CD8-positive, alpha-beta memory T cell (primary cell): ENCODE data around the gene NMUR1. TPM values are rescaled to one million over a fixed set of nuclear protein-coding genes. Genes with fewer than 3 reads are reported as not detected.

Experiments
- CTCF ChIA-PET: fragments of 350-600 bp; sonication (Branson Sonifier 250); formaldehyde crosslinking; loops from one replicate; lab custom pipeline; 2021; ENCODE audit warnings: antibody characterized with exemption; lab: Charles Lee
- POLR2A ChIA-PET: fragments of 350-600 bp; sonication (Branson Sonifier 250); formaldehyde crosslinking; loops from one replicate; lab custom pipeline; 2021; ENCODE audit warnings: antibody characterized with exemption; lab: Charles Lee
- DNase-seq, 5 donors: peaks; one replicate each; pipeline versions ENCODE4 v3.0.0 to v3.0.0-alpha.2; 2020 to 2022; ENCODE audit warnings: mixed read lengths in 1 of 5
- H3K27ac ChIP-seq: one replicate; pipeline ENCODE4 v1.7.0; 2013; ENCODE audit warnings: low read depth, mild to moderate bottlenecking, low read length, moderate library complexity
- H3K27me3 ChIP-seq: 2 replicates; pipeline ENCODE4 v1.7.0; 2013; ENCODE audit warnings: low read length, mild to moderate bottlenecking; ENCODE audit not compliant: insufficient read depth, poor library complexity, severe bottlenecking
- H3K36me3 ChIP-seq: 2 replicates; pipeline ENCODE4 v1.7.0; 2013; ENCODE audit warnings: mild to moderate bottlenecking, low read length, moderate library complexity; ENCODE audit not compliant: insufficient read depth
- H3K4me1 ChIP-seq: 2 replicates; pipeline ENCODE4 v1.7.0; 2013; ENCODE audit warnings: mild to moderate bottlenecking, low read length, moderate library complexity; ENCODE audit not compliant: insufficient read depth
- H3K4me3 ChIP-seq: 2 replicates; pipeline ENCODE4 v1.7.0; 2013; ENCODE audit warnings: mild to moderate bottlenecking, low read length
- H3K9me3 ChIP-seq: 2 replicates; pipeline ENCODE4 v1.7.0; 2013; ENCODE audit warnings: mild to moderate bottlenecking, low read length
- H3K27ac Mint-ChIP-seq, 8 donors: one replicate each; pipeline ENCODE4 v1.8.0; 2020 to 2021; ENCODE audit warnings: mixed read lengths in 8 of 8, mild to moderate bottlenecking in 6 of 8, inconsistent platforms in 3 of 8, moderate library complexity in 3 of 8
- H3K27me3 Mint-ChIP-seq, 2 donors: one replicate each; pipeline ENCODE4 v1.8.0; 2020 to 2021; ENCODE audit warnings: mixed read lengths in 2 of 2, mild to moderate bottlenecking in 1 of 2, moderate library complexity in 1 of 2
- H3K36me3 Mint-ChIP-seq, 3 donors: one replicate each; pipeline ENCODE4 v1.8.0; 2020 to 2021; ENCODE audit warnings: mixed read lengths in 3 of 3, inconsistent platforms in 1 of 3, mild to moderate bottlenecking in 1 of 3
- H3K4me1 Mint-ChIP-seq, 3 donors: one replicate each; pipeline ENCODE4 v1.8.0; 2020 to 2021; ENCODE audit warnings: mixed read lengths in 3 of 3, inconsistent platforms in 1 of 3, mild to moderate bottlenecking in 1 of 3
- H3K4me3 Mint-ChIP-seq, 7 donors: one replicate each; pipeline ENCODE4 v1.8.0; 2020 to 2021; ENCODE audit warnings: mixed read lengths in 7 of 7, mild to moderate bottlenecking in 6 of 7, moderate library complexity in 4 of 7, inconsistent platforms in 2 of 7
- H3K9me3 Mint-ChIP-seq, 5 donors: one replicate each; pipeline ENCODE4 v1.8.0; 2020 to 2022; ENCODE audit warnings: mixed read lengths in 5 of 5, mild to moderate bottlenecking in 3 of 5, moderate library complexity in 2 of 5, inconsistent platforms in 1 of 5
- polyA plus RNA-seq: library from polyadenylated mRNA; unstranded; fragments of 300-500 nt; fragmentation: Illumina TruSeq; gene quantifications from one replicate; pipeline ENCODE4 v1.2.3, GENCODE V29; 2021
- total RNA-seq, 2 experiments: library from RNA; stranded (reverse); gene quantifications; one replicate each; pipeline ENCODE4 v1.2.3, GENCODE V29; 2021

The NMUR1 gene
- total and polyA plus RNA-seq, 3 experiments from 2014 or later, result 0.15 to 2.7 (median 0.18) TPM

- no peaks in the 10 kb centered on the region for H3K36me3 Mint-ChIP-seq
- ChIA-PET POLR2A (interaction anchor here (0.6 to 5.6 kb wide), 5 partner anchors 18 to 226 kb away, joined by 3 to 50 read pairs (median 4); partner anchors contain the start of genes NCL and PTMA), CTCF (interaction anchor here (0.6 to 4.8 kb wide), 33 partner anchors 7 to 379 kb away, joined by 3 to 70 read pairs (median 5); partner anchors contain the start of genes NCL and NMUR1)
- H3K4me1 Mint-ChIP-seq, result peaks cover 4 to 18% (median 8%) of the 10 kb centered on the region in 3 donors
- peaks cover 0 to 2% of the 10 kb centered on the region in 2 donors for H3K27me3 Mint-ChIP-seq
- Histone ChIP-seq H3K36me3 (no peaks in the 10 kb centered on the region), H3K27ac (peak overlapping the region; percentile 67), H3K4me3 (peak overlapping the region; percentile 64), H3K9me3 (no peaks in the 10 kb centered on the region), H3K4me1 (peaks cover 4% of the 10 kb centered on the region), H3K27me3 (no peaks in the 10 kb centered on the region)
- peak overlapping the region; percentile 81 to 95 (median 90) for H3K27ac Mint-ChIP-seq
- peak; percentile 59 to 81 (median 64) for DNase-seq
- peak overlapping the region; percentile 69 to 88 (median 78) for H3K4me3 Mint-ChIP-seq
- H3K9me3 Mint-ChIP-seq, result no peaks in the 10 kb centered on the region
Observed at GRCh38 chr2:231482806-231483391, 47.3 kb downstream of the NMUR1 start.

GRCh38 chr2:231480781-231481180, 49.5 kb downstream of the NMUR1 start:
- ChIA-PET POLR2A (interaction anchor here (5.6 kb wide), 1 partner anchor 16 kb away, joined by 50 read pairs; the partner anchor contains the start of gene NCL), CTCF (interaction anchor here (0.5 to 4.8 kb wide), 16 partner anchors 9 to 239 kb away, joined by 3 to 70 read pairs (median 4); partner anchors contain the start of genes NCL and NMUR1)
- Histone ChIP-seq H3K4me1 (peaks cover 4% of the 10 kb centered on the region), H3K27me3 (no peaks in the 10 kb centered on the region), H3K4me3 (no peak overlapping the region), H3K36me3 (no peaks in the 10 kb centered on the region), H3K27ac (no peak overlapping the region), H3K9me3 (no peaks in the 10 kb centered on the region)
- DNase-seq, result no peak
- Mint-ChIP-seq H3K27me3 (no peaks in the 10 kb centered on the region), H3K36me3 (no peaks in the 10 kb centered on the region), H3K4me1 (peaks cover 9 to 18% (median 11%) of the 10 kb centered on the region in 3 donors), H3K4me3 (peak overlapping the region in 1 of 7 donors; percentile 62), H3K9me3 (no peaks in the 10 kb centered on the region), H3K27ac (no peak overlapping the region)

- Mint-ChIP-seq H3K27ac (peak overlapping the region in 1 of 8 donors; percentile 40), H3K4me1 (peaks cover 9 to 20% (median 11%) of the 10 kb centered on the region in 3 donors)
Observed at GRCh38 chr2:231479455-231479854, 50.8 kb downstream of the NMUR1 start.

GRCh38 chr2:231476920-231477319, 53.3 kb downstream of the NMUR1 start:
- no peaks in the 10 kb centered on the region for H3K27me3 ChIP-seq
- Mint-ChIP-seq H3K4me3 (no peak overlapping the region), H3K4me1 (peaks cover 4 to 6% (median 5%) of the 10 kb centered on the region in 3 donors)

More at GRCh38 chr2:231479455-231479854, 50.8 kb downstream of the NMUR1 start:
- Histone ChIP-seq H3K9me3 (no peaks in the 10 kb centered on the region), H3K27me3 (no peaks in the 10 kb centered on the region), H3K36me3 (no peaks in the 10 kb centered on the region), H3K4me1 (peaks cover 4% of the 10 kb centered on the region), H3K4me3 (no peak overlapping the region), H3K27ac (no peak overlapping the region)
- POLR2A ChIA-PET, result interaction anchor here (5.6 kb wide), 1 partner anchor 14 kb away, joined by 50 read pairs; the partner anchor contains the start of gene NCL
- no peak for DNase-seq
- Mint-ChIP-seq H3K4me3 (peak overlapping the region in 1 of 7 donors; percentile 67), H3K36me3 (no peaks in the 10 kb centered on the region), H3K9me3 (no peaks in the 10 kb centered on the region), H3K27me3 (no peaks in the 10 kb centered on the region)
- CTCF ChIA-PET, result interaction anchor here (0.8 to 1.4 kb wide), 2 partner anchors 12 to 77 kb away, joined by 3 to 4 read pairs; no protein-coding TSS in a partner anchor

GRCh38 chr2:231475965-231476364, 54.3 kb downstream of the NMUR1 start:
- Mint-ChIP-seq H3K27ac (peak overlapping the region in 1 of 8 donors; percentile 61), H3K4me1 (peaks cover 4 to 6% (median 5%) of the 10 kb centered on the region in 3 donors), H3K27me3 (no peaks in the 10 kb centered on the region), H3K36me3 (no peaks in the 10 kb centered on the region), H3K9me3 (no peaks in the 10 kb centered on the region), H3K4me3 (no peak overlapping the region)
- Histone ChIP-seq H3K4me3 (no peak overlapping the region), H3K27ac (no peak overlapping the region), H3K9me3 (no peaks in the 10 kb centered on the region), H3K36me3 (no peaks in the 10 kb centered on the region), H3K4me1 (no peaks in the 10 kb centered on the region), H3K27me3 (no peaks in the 10 kb centered on the region)
- ChIA-PET POLR2A (interaction anchor here (0.6 to 1.1 kb wide), 3 partner anchors 12 to 388 kb away, joined by 3 to 4 read pairs (median 3); partner anchors contain the start of gene NCL), CTCF (interaction anchor here (0.6 to 1.9 kb wide), 3 partner anchors 82 to 126 kb away, joined by 3 to 6 read pairs (median 3); no protein-coding TSS in a partner anchor)
- no peak for DNase-seq

More at GRCh38 chr2:231476920-231477319, 53.3 kb downstream of the NMUR1 start:
- H3K27ac Mint-ChIP-seq, result no peak overlapping the region
- H3K27me3 Mint-ChIP-seq, result no peaks in the 10 kb centered on the region
- Histone ChIP-seq H3K4me3 (no peak overlapping the region), H3K4me1 (no peaks in the 10 kb centered on the region), H3K36me3 (no peaks in the 10 kb centered on the region), H3K9me3 (no peaks in the 10 kb centered on the region), H3K27ac (no peak overlapping the region)
- POLR2A ChIA-PET, result interaction anchor here (0.5 to 0.8 kb wide), 3 partner anchors 13 to 840 kb away, joined by 3 to 4 read pairs (median 4); partner anchors contain the start of gene NCL
- CTCF ChIA-PET, result interaction anchor here (1.9 kb wide), 1 partner anchor 81 kb away, joined by 6 read pairs; no protein-coding TSS in a partner anchor
- DNase-seq, result no peak
- no peaks in the 10 kb centered on the region for H3K36me3 Mint-ChIP-seq
- H3K9me3 Mint-ChIP-seq, result no peaks in the 10 kb centered on the region

Other genes starting within 250 kb of the NMUR1 start
- gene B3GNT7, start 134.7 kb downstream of the NMUR1 start, total RNA-seq, result under 1 TPM; 0.13 to 0.16 TPM
- gene B3GNT7, start 134.7 kb downstream of the NMUR1 start, polyA plus RNA-seq, result 0.14 TPM
- gene NCL, start 66.0 kb downstream of the NMUR1 start, total RNA-seq, result 1,000 to 10,000 TPM; 1,673 to 1,772 TPM
- gene NCL, start 66.0 kb downstream of the NMUR1 start, polyA plus RNA-seq, result 568 TPM
- not detected for gene TEX44, start 62.4 kb upstream of the NMUR1 start, total RNA-seq
- not detected for gene TEX44, start 62.4 kb upstream of the NMUR1 start, polyA plus RNA-seq
- 1,000 to 10,000 TPM; 2,403 to 2,474 TPM for gene PTMA, start 178.1 kb upstream of the NMUR1 start, total RNA-seq
- gene PTMA, start 178.1 kb upstream of the NMUR1 start, polyA plus RNA-seq, result 1,830 TPM